Kidney (tissue), 14 donors: ENCODE data around the gene ARHGAP22. TPM values are rescaled to one million over a fixed set of nuclear protein-coding genes. Genes with fewer than 3 reads are reported as not detected.

Experiments used
- DNase-seq, 5 donors: peaks; one replicate each; pipeline ENCODE4 v3.0.0-alpha.2; 2013 to 2020
- FAIRE-seq: peaks from 2 replicates; lab custom pipeline; 2012; peaks lifted over from hg19 to GRCh38; lab: Jason Lieb, UNC
- H3K27ac ChIP-seq, 2 donors: one replicate each; pipeline ENCODE4 v1.7.0; 2013; ENCODE audit warnings: low read depth in 2 of 2, low read length in 2 of 2, inconsistent platforms in 1 of 2
- H3K27me3 ChIP-seq: one replicate; pipeline ENCODE4 v1.7.1; 2013; ENCODE audit warnings: low read length, inconsistent platforms; ENCODE audit not compliant: control insufficient read depth, insufficient read depth
- H3K36me3 ChIP-seq, 3 donors: one replicate each; pipeline versions ENCODE4 v1.7.0 to v1.7.1; 2013; ENCODE audit warnings: low read length in 3 of 3, control low read depth in 1 of 3, inconsistent platforms in 1 of 3; ENCODE audit not compliant: insufficient read depth in 3 of 3, control insufficient read depth in 2 of 3
- H3K4me1 ChIP-seq, 3 donors: one replicate each; pipeline versions ENCODE4 v1.7.0 to v1.7.1; 2013; ENCODE audit warnings: low read length in 3 of 3, inconsistent platforms in 1 of 3, low read depth in 1 of 3; ENCODE audit not compliant: control insufficient read depth in 2 of 3, insufficient read depth in 2 of 3
- H3K4me3 ChIP-seq, 3 donors: one replicate each; pipeline versions ENCODE4 v1.7.0 to v1.8.1; 2013; ENCODE audit warnings: low read length in 3 of 3, control low read depth in 1 of 3, inconsistent platforms in 1 of 3
- H3K9ac ChIP-seq, 3 donors: one replicate each; pipeline versions ENCODE4 v1.7.0 to v1.7.1; 2013; ENCODE audit warnings: low read length in 3 of 3, control low read depth in 1 of 3, inconsistent platforms in 1 of 3
- H3K9me3 ChIP-seq, 3 donors: one replicate each; pipeline versions ENCODE4 v1.7.0 to v1.7.1; 2013; ENCODE audit warnings: low read length in 3 of 3, control low read depth in 1 of 3, inconsistent platforms in 1 of 3; ENCODE audit not compliant: control insufficient read depth in 2 of 3, insufficient read depth in 1 of 3
- CTCF ChIP-seq: IDR thresholded peaks from 3 replicates; pipeline ENCODE4 v1.5.1; 2012; ENCODE audit warnings: mild to moderate bottlenecking, moderate library complexity, borderline replicate concordance; ENCODE audit not compliant: insufficient read depth; ENCODE audit errors: extremely low read depth
- intact Hi-C: fragments of 100-400 bp; cut with DNase I; formaldehyde crosslinking; loops from one replicate; pipeline ENCODE4 v1.11.1; 2022
- polyA plus RNA-seq: library from polyadenylated mRNA; stranded (reverse); fragments of 350-450 nt; fragmentation: Illumina TruSeq; extraction: RNeasy Lipid Tissue Mini Kit (QIAGEN cat#74804); gene quantifications from one replicate; pipeline ENCODE4 v1.2.3, GENCODE V29; 2014; ENCODE audit warnings: low read depth, low replicate concordance; ENCODE audit not compliant: insufficient read depth
- total RNA-seq: library from RNA; stranded (reverse); fragmentation: NEBNext Ultra II Directional; extraction: Animal tissue kit (Norgen Biotek cat#: 25700); gene quantifications from one replicate; pipeline ENCODE4 v1.2.1, GENCODE V29; 2021
- donor health status: control.
- donor health status: control.
- donor health status: control.
- donor health status: control.
- donor health status: control.
- donor health status: DM: yes; HTN: yes; CAD: no.
- donor health status: Normal renal cell carcinoma (clear cell type).

Gene ARHGAP22
- total and polyA plus RNA-seq, 2 donors from 2014 or later: 0.62 to 6.6 TPM

- TF ChIP-seq CTCF: no peak
- peaks cover 0 to 5% (median 0%) of the 10 kb centered on the region in 3 donors for H3K9me3 ChIP-seq
- no peak overlapping the region for H3K9ac ChIP-seq
- H3K4me3 ChIP-seq: no peak overlapping the region
- no peak overlapping the region for H3K27ac ChIP-seq
- no peaks in the 10 kb centered on the region for H3K27me3 ChIP-seq
- H3K36me3 ChIP-seq: no peaks in the 10 kb centered on the region
- intact Hi-C loops: no loop called here
- DNase-seq (no peak), FAIRE-seq (no peak)
- no peaks in the 10 kb centered on the region for H3K4me1 ChIP-seq
Measured at GRCh38 chr10:48485711-48486110, 119.2 kb downstream of the ARHGAP22 start.

GRCh38 chr10:48484911-48485310, 120.0 kb downstream of the ARHGAP22 start:
- no peaks in the 10 kb centered on the region for H3K4me1 ChIP-seq
- no peaks in the 10 kb centered on the region for H3K27me3 ChIP-seq
- H3K27ac ChIP-seq: no peak overlapping the region
- DNase-seq (no peak), FAIRE-seq (no peak)
- H3K36me3 ChIP-seq: no peaks in the 10 kb centered on the region
- H3K9ac ChIP-seq: no peak overlapping the region
- no peak for TF ChIP-seq CTCF
- peaks cover 0 to 5% (median 0%) of the 10 kb centered on the region in 3 donors for H3K9me3 ChIP-seq
- H3K4me3 ChIP-seq: no peak overlapping the region
- intact Hi-C loops: no loop called here

- intact Hi-C loops: no loop called here
- DNase-seq (no peak), FAIRE-seq (no peak)
- H3K9me3 ChIP-seq: peaks cover 0 to 5% (median 0%) of the 10 kb centered on the region in 3 donors
- H3K27ac ChIP-seq: no peak overlapping the region
- H3K36me3 ChIP-seq: no peaks in the 10 kb centered on the region
- no peak overlapping the region for H3K9ac ChIP-seq
- no peak for TF ChIP-seq CTCF
- H3K4me1 ChIP-seq: no peaks in the 10 kb centered on the region
- no peaks in the 10 kb centered on the region for H3K27me3 ChIP-seq
- no peak overlapping the region for H3K4me3 ChIP-seq
Measured at GRCh38 chr10:48482207-48482606, 122.7 kb downstream of the ARHGAP22 start.

- no peaks in the 10 kb centered on the region for H3K9me3 ChIP-seq
- DNase-seq: no peak
- intact Hi-C loops: no loop called here
- H3K36me3 ChIP-seq: no peaks in the 10 kb centered on the region
- FAIRE-seq: no peak
- no peaks in the 10 kb centered on the region for H3K27me3 ChIP-seq
- no peaks in the 10 kb centered on the region for H3K4me1 ChIP-seq
- H3K27ac ChIP-seq: no peak overlapping the region
- TF ChIP-seq CTCF: no peak
- no peak overlapping the region for H3K9ac ChIP-seq
- H3K4me3 ChIP-seq: no peak overlapping the region
Measured at GRCh38 chr10:48481385-48481784, 123.5 kb downstream of the ARHGAP22 start.
